ENCODE results near the gene THSD4. TPM values are rescaled to one million over a fixed set of nuclear protein-coding genes. Genes with fewer than 3 reads are reported as not detected.

THSD4 gene
- total RNA-seq, 1 donor from 2014 or later = 73.5 TPM

GRCh38 chr15:71352125-71352524 lies 236.9 kb downstream of the THSD4 start:
- DNase-seq (ENCODE audit: low read depth) = no peak
- no peak for TF ChIP-seq CTCF (conservative IDR thresholded peaks at IDR 0.05; ENCODE audit: low read depth, low read length)
- no peak overlapping the region for H3K4me3 ChIP-seq (ENCODE audit: low read depth, low read length)

GRCh38 chr15:71352765-71353164 lies 237.5 kb downstream of the THSD4 start:
- H3K4me3 ChIP-seq (ENCODE audit: low read depth, low read length) = no peak overlapping the region
- DNase-seq (ENCODE audit: low read depth) = no peak
- no peak for TF ChIP-seq CTCF (conservative IDR thresholded peaks at IDR 0.05; ENCODE audit: low read depth, low read length)

- no peak overlapping the region for H3K4me3 ChIP-seq (ENCODE audit: low read depth, low read length)
- DNase-seq (ENCODE audit: low read depth) = no peak
- TF ChIP-seq CTCF (conservative IDR thresholded peaks at IDR 0.05; ENCODE audit: low read depth, low read length) = no peak
These were observed 237.9 kb downstream of the THSD4 start for GRCh38 chr15:71353171-71353570.

GRCh38 chr15:71355268-71355667 lies 240.0 kb downstream of the THSD4 start:
- no peak for TF ChIP-seq CTCF (conservative IDR thresholded peaks at IDR 0.05; ENCODE audit: low read depth, low read length)
- DNase-seq (ENCODE audit: low read depth) = no peak
- H3K4me3 ChIP-seq (ENCODE audit: low read depth, low read length) = no peak overlapping the region

- no peak overlapping the region for H3K4me3 ChIP-seq (ENCODE audit: low read depth, low read length)
- TF ChIP-seq CTCF (conservative IDR thresholded peaks at IDR 0.05; ENCODE audit: low read depth, low read length) = no peak
- DNase-seq (ENCODE audit: low read depth) = no peak
These were observed 242.1 kb downstream of the THSD4 start for GRCh38 chr15:71357321-71357732.

GRCh38 chr15:71357967-71358366 lies 242.7 kb downstream of the THSD4 start:
- no peak overlapping the region for H3K4me3 ChIP-seq (ENCODE audit: low read depth, low read length)
- no peak for DNase-seq (ENCODE audit: low read depth)
- TF ChIP-seq CTCF (conservative IDR thresholded peaks at IDR 0.05; ENCODE audit: low read depth, low read length) = no peak

- TF ChIP-seq CTCF (conservative IDR thresholded peaks at IDR 0.05; ENCODE audit: low read depth, low read length) = no peak
- H3K4me3 ChIP-seq (ENCODE audit: low read depth, low read length) = no peak overlapping the region
- no peak for DNase-seq (ENCODE audit: low read depth)
These were observed 244.0 kb downstream of the THSD4 start for GRCh38 chr15:71359246-71359645.

Data from epithelial cell of proximal tubule (primary cell).